ENCODE data around the gene TUBA3C.
"Not testable (repeated sequence)": the region's sequence is repeated elsewhere in the genome, so short reads cannot be mapped to it uniquely, and the experiment has no call there.

Gene TUBA3C

DNA sequence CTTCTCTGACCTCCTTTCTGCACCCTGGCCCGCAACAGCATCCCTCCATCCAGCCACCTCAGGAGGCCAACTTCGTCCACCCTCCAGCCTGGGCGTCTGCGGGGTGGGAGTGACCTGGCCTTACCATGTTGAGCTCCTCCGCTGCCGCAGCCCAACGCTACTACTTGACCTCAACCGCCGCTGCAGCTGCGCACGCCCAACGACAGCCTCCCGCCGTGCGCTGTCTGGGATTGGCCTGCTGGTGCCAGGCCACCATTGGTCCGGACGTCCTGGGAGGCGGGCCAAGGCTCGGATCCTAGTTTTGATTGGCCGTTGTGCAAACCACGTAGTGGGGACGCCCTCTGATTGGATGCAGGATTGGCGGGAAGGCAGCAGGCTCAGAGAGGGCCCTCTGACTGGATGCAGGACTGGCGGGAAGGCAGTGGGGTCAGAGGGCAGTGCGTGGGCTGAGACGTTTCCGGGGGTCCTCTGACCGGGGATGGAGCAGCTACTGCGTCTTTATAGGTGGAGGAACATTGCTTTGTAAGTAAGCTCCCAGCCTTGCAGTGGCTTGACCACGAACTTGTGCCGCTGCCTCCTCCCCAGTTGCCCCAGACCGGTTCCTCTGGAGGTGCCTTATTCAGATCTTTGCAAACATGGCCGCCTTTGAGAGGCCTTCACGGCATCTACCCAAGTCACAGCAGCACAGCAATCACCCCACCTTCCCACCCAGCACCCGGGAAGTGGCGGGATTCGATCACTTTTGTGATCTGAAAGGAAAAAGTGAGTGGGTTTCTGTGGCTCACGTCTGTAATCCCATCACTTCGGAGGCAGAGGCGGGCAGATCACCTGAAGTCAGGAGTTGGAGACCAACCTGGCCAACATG, at the start of gene TUBA3C:
TUBA3C (minus strand) TSS at position 204 of the 865 bp plus-strand sequence; CDS start at position 127, 77 bp downstream.
- DNase-seq (ENCODE audit: low read depth, low spot score) = no peak

DNA sequence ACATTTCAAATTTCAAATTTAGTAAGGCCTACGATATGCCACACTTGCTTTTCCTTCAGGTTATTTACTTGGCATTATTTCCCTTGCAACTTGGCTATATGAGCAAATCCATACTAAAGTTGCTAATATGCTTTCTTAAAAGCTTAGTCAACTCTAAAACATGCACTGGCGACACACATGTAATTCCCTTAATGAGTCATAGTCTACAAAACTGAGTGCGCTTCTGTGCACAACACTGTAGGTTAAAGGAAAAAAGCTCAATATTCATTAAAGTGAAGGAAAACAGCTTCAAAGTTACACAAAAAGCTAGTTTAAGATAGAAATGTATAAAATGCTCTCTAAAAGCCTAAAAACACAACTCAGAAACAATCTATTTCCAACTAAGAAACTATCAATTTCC, 25.8 kb upstream of the TUBA3C start:
- not testable (repeated sequence) for DNase-seq (ENCODE audit: low read depth, low spot score)

DNA sequence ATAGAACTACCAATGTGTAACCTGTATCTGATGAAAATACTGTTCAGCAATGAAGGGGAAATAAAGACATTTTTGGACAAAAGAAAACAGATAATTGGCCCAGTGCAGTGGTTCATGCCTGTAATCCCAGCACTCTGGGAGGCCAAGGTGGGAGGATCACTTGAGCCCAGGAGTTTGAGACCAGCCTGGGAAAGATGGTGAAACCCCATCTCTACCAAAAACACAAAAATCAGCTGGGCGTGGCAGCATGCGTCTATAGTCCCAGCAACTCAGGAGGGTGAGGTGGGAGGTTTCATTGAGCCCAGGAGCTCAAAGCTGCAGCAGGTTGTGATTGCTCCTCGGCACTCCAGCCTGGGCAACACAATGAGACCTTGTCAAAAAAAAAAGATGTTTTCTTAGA, 11.0 kb upstream of the TUBA3C start:
- DNase-seq (ENCODE audit: low read depth, low spot score) = not testable (repeated sequence)

DNA sequence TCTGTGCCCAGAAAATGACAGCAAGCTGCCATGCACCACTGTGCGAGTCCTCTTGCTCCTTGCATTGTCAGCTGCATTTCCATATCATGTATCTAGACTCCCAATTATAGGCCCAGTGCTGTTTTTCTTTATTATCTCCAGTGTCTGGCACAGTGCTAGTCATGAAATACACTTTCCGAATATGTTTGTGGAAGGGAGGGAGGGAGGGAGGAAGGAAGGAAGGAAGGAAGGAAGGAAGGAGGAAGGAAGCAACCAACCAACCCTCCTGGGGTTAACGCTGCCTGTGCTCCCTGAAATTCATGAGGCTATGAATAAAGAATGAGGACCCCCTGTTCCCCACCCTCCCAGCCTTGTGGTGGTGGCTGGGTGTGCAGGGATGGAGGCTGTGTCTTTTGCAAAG, 8.3 kb upstream of the TUBA3C start:
- DNase-seq (ENCODE audit: low read depth, low spot score) = not testable (repeated sequence)

DNA sequence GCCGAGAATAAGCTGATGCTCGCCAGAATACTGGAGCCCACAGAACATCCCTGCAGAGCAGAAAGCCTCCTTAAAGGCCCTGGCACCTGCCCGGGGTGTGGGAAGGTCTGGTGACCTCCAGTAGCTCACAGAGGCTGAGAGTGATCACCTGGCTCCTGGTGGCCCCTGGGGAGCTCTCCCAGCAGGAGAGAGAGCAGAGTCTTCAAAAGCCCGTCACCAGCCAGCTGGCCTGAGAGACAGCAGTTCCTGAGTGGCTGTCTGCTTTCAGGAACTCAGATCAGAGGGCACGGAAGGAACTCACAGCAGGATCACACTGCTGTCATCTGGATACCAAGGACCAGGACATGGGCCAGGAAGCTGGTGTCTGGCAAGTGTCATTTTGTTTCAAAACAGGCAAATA, 7.7 kb upstream of the TUBA3C start:
- not testable (repeated sequence) for DNase-seq (ENCODE audit: low read depth, low spot score)

DNA sequence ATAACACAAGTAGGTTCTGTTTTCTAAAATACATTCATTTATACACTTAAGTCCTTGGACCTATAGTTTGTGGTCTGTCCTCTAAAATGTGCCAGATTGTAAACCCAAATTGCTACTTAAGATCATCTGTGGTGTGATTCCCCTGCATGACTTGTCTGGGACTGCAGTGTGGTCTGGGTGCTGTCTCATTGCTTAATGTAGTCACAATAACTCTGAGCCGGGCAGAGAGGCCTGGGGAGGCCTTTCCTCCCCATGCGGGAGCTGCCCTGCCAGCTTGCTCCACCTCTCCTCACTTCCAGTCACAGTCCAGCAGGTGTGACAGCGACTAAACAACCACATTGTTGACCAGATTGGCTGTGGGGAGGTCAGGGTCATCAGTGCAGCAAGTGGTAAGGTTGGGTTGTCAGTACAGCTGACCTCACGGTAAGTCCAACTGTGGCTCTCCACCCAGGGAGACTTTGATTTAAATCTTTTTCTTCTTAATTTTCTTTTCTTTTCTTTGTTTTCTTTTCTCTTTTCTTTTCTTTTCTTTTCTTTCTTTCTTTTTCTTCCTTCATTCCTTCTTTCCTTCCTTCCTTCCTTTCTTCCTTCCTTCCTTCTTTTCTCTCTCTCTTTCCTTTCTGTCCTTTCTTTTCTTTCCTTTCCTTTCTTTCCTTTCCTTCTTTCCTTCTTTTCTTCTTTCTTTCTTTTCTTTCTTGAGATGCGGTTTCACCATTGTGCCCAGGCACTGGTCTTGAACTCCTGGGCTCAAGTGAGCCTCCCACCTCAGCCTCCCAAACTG, 4.4 kb upstream of the TUBA3C start:
- DNase-seq (ENCODE audit: low read depth, low spot score) = no peak

DNA sequence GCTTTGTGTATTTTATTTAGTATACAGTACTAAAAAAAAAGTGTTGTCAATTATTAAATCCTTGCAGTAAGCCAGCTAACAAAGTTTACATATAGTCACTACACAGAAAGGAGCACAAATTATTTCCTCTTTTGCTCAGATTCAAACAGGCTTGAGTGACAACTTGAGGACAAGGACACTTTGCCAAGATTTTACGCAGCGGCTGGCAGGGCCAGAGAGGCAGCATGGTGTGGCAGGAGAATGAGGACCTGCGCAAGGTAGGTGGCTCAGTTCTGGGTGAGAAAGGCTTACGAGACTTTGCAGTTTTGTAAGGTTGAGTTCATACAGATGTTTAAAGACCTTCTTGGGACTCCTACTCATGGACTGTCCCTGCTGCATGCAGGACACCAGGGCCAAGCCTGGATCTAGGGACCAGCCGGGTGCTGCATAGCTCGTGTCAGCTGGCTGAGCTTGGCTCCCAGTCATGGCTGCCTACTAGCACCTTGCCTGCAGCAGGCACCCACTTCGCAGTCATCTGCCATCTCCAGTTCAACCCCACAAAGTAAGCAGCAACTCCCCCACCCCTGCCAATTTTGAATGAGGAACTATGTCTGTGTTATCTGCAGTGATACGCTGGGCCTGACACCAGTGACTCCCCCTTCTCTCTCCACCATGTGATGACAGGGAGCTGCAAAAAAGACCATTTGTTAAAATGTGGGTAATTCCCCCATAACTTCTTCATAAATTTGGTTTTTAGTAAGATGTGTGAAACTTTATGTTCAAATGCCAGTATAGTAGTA, 3.7 kb upstream of the TUBA3C start:
- DNase-seq (ENCODE audit: low read depth, low spot score) = no peak

DNA sequence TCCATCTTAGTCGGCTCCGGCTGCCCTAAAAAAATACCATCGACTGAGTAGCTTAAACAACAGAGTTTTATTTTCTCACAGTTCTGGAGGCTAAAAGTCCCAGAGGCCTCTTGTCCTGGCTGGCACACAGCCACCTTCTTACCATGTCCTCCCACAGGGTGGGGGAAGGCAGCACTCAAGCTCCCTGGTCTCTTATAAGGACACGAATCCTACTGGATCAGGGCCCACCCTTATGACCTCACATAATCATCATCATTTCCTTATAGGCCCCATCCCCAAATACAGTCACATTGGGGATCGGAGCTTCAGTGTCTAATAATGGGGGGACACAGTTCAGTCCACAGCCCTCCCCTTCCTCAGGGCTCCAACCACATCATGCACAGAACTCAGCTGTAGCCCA, 2.6 kb upstream of the TUBA3C start:
- no peak for DNase-seq (ENCODE audit: low read depth, low spot score)

DNA sequence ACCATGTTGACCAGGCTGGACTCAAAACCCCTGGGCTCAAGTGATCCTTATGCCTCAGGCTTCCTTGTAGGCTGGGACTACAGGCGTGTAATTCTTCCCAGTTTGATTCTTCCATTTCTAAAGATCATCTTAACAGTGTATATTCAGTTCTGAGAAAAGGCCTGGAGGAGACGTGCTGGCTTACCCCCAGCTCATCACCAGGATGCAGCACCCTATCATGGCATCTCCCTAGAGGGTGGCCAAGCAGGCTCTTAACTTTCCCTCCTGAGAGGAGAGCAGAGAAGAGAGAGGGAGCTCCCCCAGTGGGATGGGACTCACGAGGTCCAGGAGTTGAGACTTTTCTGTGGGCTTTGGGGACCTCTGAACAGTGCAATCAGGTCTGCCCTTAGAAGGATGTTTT, 2.1 kb upstream of the TUBA3C start:
- DNase-seq (ENCODE audit: low read depth, low spot score) = no peak

DNA sequence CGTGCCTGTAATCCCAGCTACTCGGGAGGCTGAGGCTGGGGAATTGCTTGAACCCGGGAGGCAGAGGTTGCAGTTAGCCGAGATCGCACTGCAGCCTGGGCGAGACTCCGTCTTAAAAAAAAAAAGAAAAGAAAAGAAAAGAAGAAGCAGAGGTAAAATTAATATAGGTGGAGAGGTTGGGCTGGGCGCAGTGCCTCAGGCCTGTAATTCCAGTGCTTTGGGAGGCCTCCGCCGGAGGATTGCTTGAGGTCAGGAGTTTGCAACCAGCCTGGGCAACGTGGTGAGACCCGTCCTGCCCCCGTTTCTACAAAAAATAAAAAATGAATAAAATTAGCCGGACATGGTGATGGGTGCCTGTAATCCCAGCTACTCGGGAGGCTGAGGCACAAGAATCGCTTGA, 912 bp upstream of the TUBA3C start:
- no peak for DNase-seq (ENCODE audit: low read depth, low spot score)

DNA sequence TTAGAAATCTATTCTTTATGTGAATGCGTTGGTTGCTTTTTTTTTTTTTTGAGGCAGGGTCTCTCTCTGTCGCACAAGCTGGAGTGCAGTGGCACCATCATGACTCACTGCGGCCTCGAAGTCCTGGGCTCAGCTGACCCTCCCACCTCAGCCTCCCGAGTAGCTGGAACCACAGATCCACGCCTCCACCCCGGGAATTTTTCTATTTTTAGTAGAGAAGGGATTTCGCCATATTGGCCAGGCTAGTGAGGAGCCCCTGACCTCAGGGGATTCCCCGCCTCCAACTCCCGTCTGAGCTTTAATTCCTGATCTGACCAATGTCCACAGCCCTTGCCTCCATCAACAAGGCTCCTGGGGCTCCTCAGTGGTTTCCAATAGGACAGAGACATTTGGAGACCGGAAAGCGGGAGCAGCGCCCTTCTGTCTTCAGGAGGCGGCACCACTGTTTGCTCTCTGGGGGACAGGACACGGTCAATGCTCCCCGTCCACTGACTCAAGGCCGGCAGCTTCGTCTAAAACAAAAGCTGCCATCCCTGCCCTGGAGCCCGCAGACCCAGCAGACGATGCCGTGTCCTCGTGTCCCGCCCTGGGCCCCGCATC, 503 bp downstream of the TUBA3C start:
- DNase-seq (ENCODE audit: low read depth, low spot score) = no peak

DNA sequence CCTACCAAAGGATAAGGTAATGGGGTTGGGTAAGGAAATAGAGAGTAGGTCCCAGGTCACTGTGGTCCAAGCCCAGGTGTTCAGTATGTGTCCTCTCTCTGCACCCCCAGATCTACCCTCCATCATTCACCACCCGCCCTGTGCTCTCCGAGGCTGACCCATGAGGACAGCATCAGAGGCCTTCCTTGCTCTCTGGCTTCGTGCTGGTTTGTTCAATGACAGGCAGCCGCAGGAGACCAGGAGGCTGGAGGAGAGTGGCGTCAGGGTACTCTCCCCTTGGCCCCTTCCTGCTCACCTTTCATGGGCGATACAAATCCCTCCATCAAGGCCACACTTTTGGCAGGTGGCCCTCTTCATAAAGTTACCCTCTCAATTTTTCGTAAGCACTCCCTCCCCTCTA, 1.7 kb downstream of the TUBA3C start:
- DNase-seq (ENCODE audit: low read depth, low spot score) = no peak

DNA sequence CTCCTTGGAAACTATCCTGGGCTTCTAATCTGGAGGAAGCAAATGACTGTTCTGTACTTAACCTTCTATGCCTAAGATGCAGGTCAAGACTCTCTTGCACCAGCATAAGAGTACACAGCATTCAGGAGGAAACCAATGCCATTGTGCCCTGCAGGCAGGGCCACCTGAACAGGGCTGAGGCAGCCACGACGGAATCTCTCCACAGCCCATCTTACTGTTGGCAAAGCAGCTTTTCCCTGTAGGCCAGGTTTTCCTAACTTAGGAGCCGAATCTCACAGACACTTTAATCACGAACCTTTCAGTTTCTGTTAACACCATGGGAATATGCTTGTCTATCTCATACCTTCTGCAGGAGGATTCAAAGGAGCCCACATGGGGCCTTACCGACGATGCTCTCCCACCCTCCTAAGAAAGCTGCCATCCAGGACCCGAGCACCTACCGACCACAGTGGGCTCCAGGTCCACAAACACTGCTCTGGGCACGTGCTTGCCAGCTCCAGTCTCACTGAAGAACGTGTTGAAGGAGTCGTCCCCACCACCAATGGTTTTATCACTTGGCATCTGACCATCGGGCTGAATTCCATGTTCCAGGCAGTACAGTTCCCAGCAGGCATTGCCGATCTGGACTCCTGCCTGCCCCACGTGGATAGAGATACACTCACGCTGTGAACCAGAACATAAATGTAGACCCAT, 2.6 kb downstream of the TUBA3C start:
- no peak for DNase-seq (ENCODE audit: low read depth, low spot score)

DNA sequence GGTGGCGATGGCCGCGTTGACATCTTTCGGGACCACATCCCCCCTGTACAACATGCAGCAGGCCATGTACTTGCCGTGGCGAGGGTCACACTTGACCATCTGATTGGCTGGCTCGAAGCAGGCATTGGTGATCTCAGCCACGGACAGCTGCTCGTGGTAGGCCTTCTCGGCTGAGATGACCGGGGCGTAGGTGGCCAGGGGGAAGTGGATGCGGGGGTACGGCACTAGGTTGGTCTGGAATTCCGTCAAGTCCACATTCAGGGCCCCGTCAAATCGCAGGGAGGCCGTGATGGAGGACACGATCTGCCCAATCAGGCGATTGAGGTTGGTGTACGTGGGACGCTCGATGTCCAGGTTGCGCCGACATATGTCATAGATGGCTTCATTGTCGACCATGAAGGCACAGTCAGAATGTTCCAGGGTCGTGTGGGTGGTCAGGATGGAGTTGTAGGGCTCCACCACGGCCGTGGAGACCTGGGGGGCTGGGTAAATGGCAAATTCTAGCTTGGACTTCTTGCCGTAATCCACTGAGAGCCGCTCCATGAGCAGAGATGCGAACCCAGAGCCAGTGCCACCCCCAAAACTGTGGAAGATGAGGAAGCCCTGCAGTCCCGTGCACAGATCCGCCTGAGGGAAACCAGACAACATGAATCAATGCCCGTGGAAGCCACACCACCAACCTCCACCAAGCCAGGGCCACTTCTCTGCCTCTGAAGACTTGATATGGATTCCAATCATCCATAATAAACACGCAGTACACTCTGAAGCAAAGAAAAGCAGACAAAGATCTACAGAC, 4.4 kb downstream of the TUBA3C start:
- DNase-seq (ENCODE audit: low read depth, low spot score) = not testable (repeated sequence)

DNA sequence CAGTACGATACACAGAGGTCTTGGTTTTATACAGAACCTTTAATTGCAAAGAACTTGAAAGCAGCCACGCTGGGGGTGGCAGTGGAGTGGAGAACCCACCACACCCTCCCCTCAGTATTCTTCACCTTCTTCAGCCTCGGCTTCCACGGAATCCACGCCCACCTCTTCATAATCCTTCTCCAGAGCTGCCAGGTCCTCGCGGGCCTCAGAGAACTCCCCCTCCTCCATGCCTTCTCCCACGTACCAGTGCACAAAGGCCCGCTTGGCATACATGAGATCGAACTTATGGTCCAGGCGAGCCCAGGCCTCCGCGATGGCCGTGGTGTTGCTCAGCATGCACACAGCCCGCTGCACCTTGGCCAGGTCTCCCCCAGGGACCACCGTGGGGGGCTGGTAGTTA, 7.9 kb downstream of the TUBA3C start:
- DNase-seq (ENCODE audit: low read depth, low spot score) = no peak

DNA sequence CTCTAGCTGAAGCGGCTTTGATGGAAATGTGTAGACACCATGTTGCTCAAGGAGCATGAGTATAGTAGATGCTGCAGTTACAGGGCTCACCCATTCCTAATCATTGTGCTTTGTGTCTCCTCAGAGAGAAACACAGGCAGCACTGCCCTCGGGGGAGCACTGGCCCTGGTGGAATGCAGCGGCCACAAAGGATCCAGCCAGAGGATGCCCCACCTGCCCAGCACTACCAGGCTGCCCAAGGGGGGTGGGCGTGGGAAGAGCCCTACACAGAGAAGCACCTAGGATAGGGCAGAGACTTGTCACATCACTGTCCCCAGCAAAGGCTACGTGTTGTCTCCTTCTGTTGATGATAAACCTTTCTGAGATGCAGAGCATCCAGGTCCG, 9.0 kb downstream of the TUBA3C start:
- DNase-seq (ENCODE audit: low read depth, low spot score) = no peak

DNA sequence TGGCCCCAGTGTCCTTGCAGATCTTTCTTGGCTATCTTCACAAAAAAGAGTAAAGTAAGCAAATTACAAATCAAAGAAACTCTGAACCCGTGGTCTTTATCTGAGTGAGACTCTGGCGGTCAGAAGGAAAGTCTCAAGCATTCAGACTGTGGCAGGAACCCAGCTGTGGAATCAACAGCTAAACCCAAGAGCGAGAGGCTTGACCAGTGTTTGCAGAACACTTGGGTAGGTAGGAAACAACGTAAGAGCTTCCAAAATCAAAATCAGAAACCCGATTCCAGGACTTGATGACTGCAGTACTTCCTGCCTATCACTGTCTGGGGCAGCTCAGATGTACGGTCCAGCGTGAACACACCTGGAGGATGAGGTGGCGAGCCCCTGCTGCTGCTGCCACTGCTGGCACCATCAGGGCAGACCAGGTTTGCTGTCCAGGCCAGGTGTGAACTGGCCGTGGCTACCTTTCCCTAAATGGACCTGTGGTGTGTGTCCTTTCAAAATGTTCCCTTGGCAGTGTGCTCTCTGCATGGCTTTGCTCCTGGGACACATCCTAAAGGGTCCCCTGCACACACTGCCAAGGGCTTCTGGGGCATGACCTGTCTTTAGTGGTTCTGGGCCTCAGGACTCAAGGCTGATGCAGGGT, 9.5 kb downstream of the TUBA3C start:
- no peak for DNase-seq (ENCODE audit: low read depth, low spot score)

DNA sequence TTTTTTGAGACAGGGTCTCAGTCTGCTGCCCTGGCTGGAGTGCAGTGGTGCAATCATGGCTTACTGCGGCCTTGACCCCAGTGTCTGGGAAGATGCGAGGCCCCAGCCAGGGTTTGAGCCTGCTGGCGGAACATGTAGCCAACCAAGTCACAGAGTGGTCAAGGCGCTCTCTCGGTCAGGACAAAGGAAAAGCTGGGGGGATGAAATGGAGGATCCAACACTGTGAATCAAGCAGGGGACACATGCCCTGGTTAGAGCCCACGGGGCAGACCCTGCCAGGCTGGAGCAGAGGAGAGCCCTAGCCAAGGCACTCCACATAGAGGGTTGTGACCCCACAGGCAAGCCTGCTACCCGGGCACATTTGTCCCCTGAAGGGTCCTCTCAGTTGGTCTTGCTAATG, 10.1 kb downstream of the TUBA3C start:
- no peak for DNase-seq (ENCODE audit: low read depth, low spot score)

DNA sequence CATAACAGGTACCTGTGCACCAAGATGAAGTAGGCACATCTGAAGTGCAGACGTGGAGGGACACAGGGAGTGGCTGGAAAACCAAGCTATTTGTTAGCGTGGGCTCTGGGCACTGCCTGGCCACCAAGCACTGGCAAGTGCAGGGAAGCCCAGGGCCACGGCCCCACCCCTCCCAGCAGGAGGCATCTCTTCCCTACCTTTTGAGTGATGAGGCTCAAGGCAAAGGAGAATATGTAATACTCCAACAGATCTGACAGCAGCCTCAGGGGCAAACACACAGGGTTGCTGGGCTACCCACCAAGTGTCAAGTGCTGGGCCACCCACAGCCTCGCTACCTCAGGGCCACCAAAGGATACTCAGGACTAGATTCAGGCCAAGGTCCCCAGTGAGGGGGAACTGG, 11.6 kb downstream of the TUBA3C start:
- DNase-seq (ENCODE audit: low read depth, low spot score) = no peak

DNA sequence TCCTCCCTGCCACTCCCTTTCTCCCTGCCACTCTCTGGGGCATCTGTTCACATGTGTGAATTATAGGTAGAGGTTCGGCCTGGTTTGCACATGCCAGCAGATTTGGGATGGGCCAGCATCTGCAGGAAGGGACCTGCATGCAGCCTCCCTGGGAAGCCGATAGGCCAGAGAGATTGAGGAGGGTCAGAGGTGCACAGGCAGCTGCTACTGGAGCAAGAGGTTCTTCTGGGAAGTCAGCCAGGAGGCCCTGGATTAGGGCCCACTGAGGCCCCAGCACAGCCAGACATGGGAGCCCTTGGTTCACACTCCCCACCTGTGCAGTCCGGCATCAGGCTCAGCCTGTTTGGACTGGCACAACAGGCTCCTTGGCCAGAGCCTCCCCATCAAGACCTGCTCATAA, 12.1 kb downstream of the TUBA3C start:
- DNase-seq (ENCODE audit: low read depth, low spot score) = no peak

Data from iPS DF 19.7 (cell line).